OCI-LY1 (cell line): ENCODE measurements around the gene NBEA.
"Not testable (repeated sequence)": the region's sequence is repeated elsewhere in the genome, so short reads cannot be mapped to it uniquely, and the experiment has no call there.

Experiments
- EZH2 ChIP-seq: fragments of 200-600 bp; sonication (generic), shearing (Covaris generic); IDR thresholded peaks from 2 replicates; pipeline ENCODE4 v1.8.0; 2017; ENCODE audit warnings: borderline replicate concordance, mixed run types, mild to moderate bottlenecking, antibody characterized with exemption, low read length, moderate library complexity, mixed read lengths
- TF ChIP-seq, protein P1 (sequence below): fragments of 200-600 bp; sonication (generic), shearing (Covaris generic); IDR thresholded peaks from 2 replicates; pipeline ENCODE4 v1.5.1; 2017; ENCODE audit warnings: mild to moderate bottlenecking, antibody characterized with exemption, low read length, moderate library complexity, mixed read lengths

- TF ChIP-seq, protein P1, sequence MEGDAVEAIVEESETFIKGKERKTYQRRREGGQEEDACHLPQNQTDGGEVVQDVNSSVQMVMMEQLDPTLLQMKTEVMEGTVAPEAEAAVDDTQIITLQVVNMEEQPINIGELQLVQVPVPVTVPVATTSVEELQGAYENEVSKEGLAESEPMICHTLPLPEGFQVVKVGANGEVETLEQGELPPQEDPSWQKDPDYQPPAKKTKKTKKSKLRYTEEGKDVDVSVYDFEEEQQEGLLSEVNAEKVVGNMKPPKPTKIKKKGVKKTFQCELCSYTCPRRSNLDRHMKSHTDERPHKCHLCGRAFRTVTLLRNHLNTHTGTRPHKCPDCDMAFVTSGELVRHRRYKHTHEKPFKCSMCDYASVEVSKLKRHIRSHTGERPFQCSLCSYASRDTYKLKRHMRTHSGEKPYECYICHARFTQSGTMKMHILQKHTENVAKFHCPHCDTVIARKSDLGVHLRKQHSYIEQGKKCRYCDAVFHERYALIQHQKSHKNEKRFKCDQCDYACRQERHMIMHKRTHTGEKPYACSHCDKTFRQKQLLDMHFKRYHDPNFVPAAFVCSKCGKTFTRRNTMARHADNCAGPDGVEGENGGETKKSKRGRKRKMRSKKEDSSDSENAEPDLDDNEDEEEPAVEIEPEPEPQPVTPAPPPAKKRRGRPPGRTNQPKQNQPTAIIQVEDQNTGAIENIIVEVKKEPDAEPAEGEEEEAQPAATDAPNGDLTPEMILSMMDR, result not testable (repeated sequence)
- not testable (repeated sequence) for TF ChIP-seq EZH2
Observed at GRCh38 chr13:35408285-35408684, 466.2 kb downstream of the NBEA start.
